Heart right ventricle (tissue), 16 donors: ENCODE measurements around the gene CCR4. TPM values are rescaled to one million over a fixed set of nuclear protein-coding genes. Genes with fewer than 3 reads are reported as not detected.
"Not testable (repeated sequence)": the region's sequence is repeated elsewhere in the genome, so short reads cannot be mapped to it uniquely, and the experiment has no call there.

Experiments used
- ATAC-seq, 8 donors: fragments of 200-7000 bp; cut with Tn5 transposase; one replicate each; pipeline ENCODE4 v1.9.1; 2020; ENCODE audit warnings: mild to moderate bottlenecking in 8 of 8, moderate library complexity in 8 of 8, moderate number of reproducible peaks in 1 of 8
- DNase-seq, 2 donors: peaks; one replicate each; pipeline ENCODE4 v3.0.0-alpha.2; 2020
- H3K27ac ChIP-seq, 10 donors: fragments of 200-600 bp; sonication (generic) in 2 of 10; one replicate each; pipeline versions ENCODE4 v1.5.0 to v1.8.0; 2020 to 2022; ENCODE audit warnings: mild to moderate bottlenecking in 3 of 10
- H3K27me3 ChIP-seq, 7 donors: fragments of 200-600 bp; one replicate each; pipeline ENCODE4 v1.8.0; 2021 to 2022; ENCODE audit warnings: mild to moderate bottlenecking in 2 of 7
- H3K36me3 ChIP-seq, 9 donors: fragments of 200-600 bp; sonication (generic) in 1 of 9; one replicate each; pipeline versions ENCODE4 v1.5.0 to v1.8.0; 2020 to 2022; ENCODE audit warnings: mild to moderate bottlenecking in 2 of 9
- H3K4me1 ChIP-seq, 9 donors: fragments of 200-600 bp; sonication (generic) in 1 of 9; one replicate each; pipeline versions ENCODE4 v1.5.0 to v1.8.0; 2020 to 2022; ENCODE audit warnings: mild to moderate bottlenecking in 4 of 9
- H3K4me3 ChIP-seq, 10 donors: fragments of 200-600 bp; sonication (generic) in 2 of 10; one replicate each; pipeline versions ENCODE4 v1.5.0 to v1.8.0; 2020 to 2022; ENCODE audit warnings: mild to moderate bottlenecking in 7 of 10, moderate library complexity in 2 of 10
- H3K9me3 ChIP-seq, 11 donors: fragments of 200-600 bp in 10 of 11; sonication (generic) in 2 of 11; one replicate each; pipeline versions ENCODE4 v1.5.0 to v1.8.0; 2013 to 2022; ENCODE audit warnings: mild to moderate bottlenecking in 2 of 11, control low read depth in 1 of 11, moderate library complexity in 1 of 11
- CTCF ChIP-seq, 9 donors: fragments of 200-600 bp; sonication (generic) in 2 of 9; IDR thresholded peaks; one replicate each; pipeline versions ENCODE4 v1.5.0 to v1.8.0; 2021 to 2022; ENCODE audit warnings: antibody characterized with exemption in 9 of 9, mild to moderate bottlenecking in 5 of 9, moderate library complexity in 1 of 9
- WGBS, 2 donors: extraction: QIAGEN DNeasy Blood & Tissue Kit; methylation state at CpG; one replicate each; pipeline ENCODE4 v1.1.7; 2013; ENCODE audit warnings: inconsistent platforms in 1 of 2; 5-methylcytosine and 5-hydroxymethylcytosine counted together
- intact Hi-C, 10 donors: fragments of 100-400 bp; cut with DNase I; formaldehyde crosslinking; loops; one replicate each; pipeline versions ENCODE4 v1.11.1 to v1.14.2; 2022
- polyA plus RNA-seq, 2 donors: library from polyadenylated mRNA; stranded (reverse); fragments of 200-250 nt; gene quantifications; one replicate each; pipeline ENCODE4 v1.2.3, GENCODE V29; 2013
- total RNA-seq, 10 donors: library from RNA; stranded (reverse); fragmentation: NEBNext Ultra II Directional in 3 of 10; extraction: Animal tissue kit (Norgen Biotek cat#: 25700) in 3 of 10; gene quantifications; one replicate each; pipeline versions ENCODE4 v1.2.1 to v1.2.4, GENCODE V29; 2021 to 2023
- donor health status: Arrhythmogenic right ventricular cardiomyopathy.
- donor health status: ischemic (EF 13 %, LVEDD 7.1; RV severe dilation, severe dysfunction).
- donor health status: healthy with polysubstance abuse.
- donor health status: DM: no; HTN: yes; CAD: no.
- donor health status: DM: no; HTN: no; CAD: no.
- donor health status: ischemic (EF 25% LVEDD 6.9; RV normal size, moderate dysfunction).
- donor health status: ischemic (EF 25% LVEDD 5.7; RV mildly dilated, moderate dysfunction).
- donor health status: healthy.
- donor health status: DM: yes; HTN: yes; CAD: no.
- donor health status: Ischemic cardiomyopathy.
- donor health status: ischemic (EF 35%, LVEDD 5.7; RV mildly dilated, moderate dysfunction).
- donor health status: nonischemic (EF 11% LVEDD 7.7; RV severe dilation, severe dysfunction).
- donor health status: DM: yes; HTN: yes; CAD: no.
- donor health status: PGD.
- donor health status: ischemic (EF 29% LVEDD 5.4; RV normal size, mild dysfunction).
- donor health status: nonischemic (EF 23%, LVEDD 6.1; RV moderate dilation, normal function).

The CCR4 gene
- total and polyA plus RNA-seq, 12 donors: 0.01 to 1.2 (median 0.11) TPM; not detected in 5

GRCh38 chr3:32983124-32983523 lies 31.7 kb downstream of the CCR4 start:
- no peak for TF ChIP-seq CTCF (IDR thresholded peaks at IDR 0.05)
- ATAC-seq: no peak

GRCh38 chr3:32984918-32985317 lies 33.5 kb downstream of the CCR4 start:
- H3K4me3 ChIP-seq, H3K27me3 ChIP-seq, DNase-seq, intact Hi-C loops, ATAC-seq, H3K27ac ChIP-seq, H3K36me3 ChIP-seq, H3K4me1 ChIP-seq, H3K9me3 ChIP-seq: not testable (repeated sequence)
- 86 to 90% methylated on average over 3 of the region's 3 CpGs for WGBS, 2 donors

More at GRCh38 chr3:32983124-32983523, 31.7 kb downstream of the CCR4 start:
- Histone ChIP-seq H3K4me3 (no peak overlapping the region), H3K4me1 (no peaks in the 10 kb centered on the region), H3K36me3 (no peaks in the 10 kb centered on the region), H3K9me3 (no peaks in the 10 kb centered on the region), H3K27me3 (no peaks in the 10 kb centered on the region), H3K27ac (no peak overlapping the region)
- no peak for DNase-seq
- intact Hi-C loops: no loop called here

GRCh38 chr3:32989171-32989570 lies 37.7 kb downstream of the CCR4 start:
- DNase-seq (no peak), ATAC-seq (no peak)
- no peak for TF ChIP-seq CTCF (IDR thresholded peaks at IDR 0.05)
- Histone ChIP-seq H3K4me3 (no peak overlapping the region), H3K27ac (no peak overlapping the region), H3K27me3 (no peaks in the 10 kb centered on the region), H3K9me3 (no peaks in the 10 kb centered on the region), H3K36me3 (no peaks in the 10 kb centered on the region), H3K4me1 (no peaks in the 10 kb centered on the region)
- WGBS, 2 donors: 78 to 87% methylated on average over 6 of the region's 6 CpGs
- intact Hi-C loops: no loop called here

- DNase-seq (no peak), ATAC-seq (no peak)
- no peaks in the 10 kb centered on the region for H3K27me3 ChIP-seq
- 92 to 95% methylated on average over 2 of the region's 2 CpGs for WGBS, 2 donors
- no peaks in the 10 kb centered on the region for H3K4me1 ChIP-seq
- H3K27ac ChIP-seq: no peak overlapping the region
- H3K4me3 ChIP-seq: no peak overlapping the region
- no peak for TF ChIP-seq CTCF (IDR thresholded peaks at IDR 0.05)
- intact Hi-C loops: no loop called here
- no peaks in the 10 kb centered on the region for H3K9me3 ChIP-seq
- H3K36me3 ChIP-seq: peaks cover 0 to 3% (median 0%) of the 10 kb centered on the region in 9 donors
These were observed 38.7 kb downstream of the CCR4 start for GRCh38 chr3:32990116-32990515.

- WGBS, 2 donors: 86 to 88% methylated on average over 7 of the region's 7 CpGs
- no peak for DNase-seq
- no peak for TF ChIP-seq CTCF (IDR thresholded peaks at IDR 0.05)
- Histone ChIP-seq H3K36me3 (peaks cover 0 to 17% (median 0%) of the 10 kb centered on the region in 9 donors), H3K27ac (no peak overlapping the region), H3K27me3 (no peaks in the 10 kb centered on the region), H3K4me1 (no peaks in the 10 kb centered on the region), H3K9me3 (no peaks in the 10 kb centered on the region), H3K4me3 (no peak overlapping the region)
- intact Hi-C loops: no loop called here
- ATAC-seq: no peak
These were observed 40.3 kb downstream of the CCR4 start for GRCh38 chr3:32991781-32992180.
